Measurements from ENCODE around the gene GPX4.

GPX4 gene

GRCh38 chr19:1067341-1067957, 36.3 kb upstream of the GPX4 start:
- H3K4me3 ChIP-seq (ENCODE audit: low read depth, low read length), result peak overlapping the region; percentile 34
- no peak for TF ChIP-seq CTCF (IDR thresholded peaks at IDR 0.05; ENCODE audit: insufficient read depth, low read length, missing control alignments)
- ChIA-PET CTCF (interaction anchor here (0.8 to 3.5 kb wide), 7 partner anchors 9 to 127 kb away, joined by 3 to 15 read pairs (median 4); no protein-coding TSS in a partner anchor), POLR2A (no interaction called here)
- no peak for DNase-seq (ENCODE audit: low read depth, low spot score)

GRCh38 chr19:1068009-1069001, 35.5 kb upstream of the GPX4 start:
- no peak for TF ChIP-seq CTCF (IDR thresholded peaks at IDR 0.05; ENCODE audit: insufficient read depth, low read length, missing control alignments)
- ChIA-PET CTCF (interaction anchor here (1.0 to 1.4 kb wide), 3 partner anchors 10 to 127 kb away, joined by 3 to 4 read pairs (median 4); no protein-coding TSS in a partner anchor), POLR2A (no interaction called here)
- DNase-seq (ENCODE audit: low read depth, low spot score), result no peak
- H3K4me3 ChIP-seq (ENCODE audit: low read depth, low read length), result no peak overlapping the region

- H3K4me3 ChIP-seq (ENCODE audit: low read depth, low read length), result no peak overlapping the region
- POLR2A ChIA-PET, result interaction anchor here (0.6 kb wide), 1 partner anchor 116 kb away, joined by 3 read pairs; no protein-coding TSS in a partner anchor
- TF ChIP-seq CTCF (IDR thresholded peaks at IDR 0.05; ENCODE audit: insufficient read depth, low read length, missing control alignments), result no peak
- CTCF ChIA-PET, result no interaction called here
- DNase-seq (ENCODE audit: low read depth, low spot score), result no peak
Observed at GRCh38 chr19:1069009-1069779, 34.6 kb upstream of the GPX4 start.

- ChIA-PET CTCF (interaction anchor here (1.1 kb wide), 1 partner anchor 13 kb away, joined by 5 read pairs; no protein-coding TSS in a partner anchor), POLR2A (no interaction called here)
- no peak overlapping the region for H3K4me3 ChIP-seq (ENCODE audit: low read depth, low read length)
- DNase-seq (ENCODE audit: low read depth, low spot score), result no peak
- peak; percentile 14 for TF ChIP-seq CTCF (IDR thresholded peaks at IDR 0.05; ENCODE audit: insufficient read depth, low read length, missing control alignments)
Observed at GRCh38 chr19:1070576-1070930, 33.2 kb upstream of the GPX4 start.

- ChIA-PET POLR2A (no interaction called here), CTCF (interaction anchor here (0.8 to 1.1 kb wide), 2 partner anchors 13 to 14 kb away, joined by 3 to 5 read pairs; no protein-coding TSS in a partner anchor)
- DNase-seq (ENCODE audit: low read depth, low spot score), result no peak
- no peak for TF ChIP-seq CTCF (IDR thresholded peaks at IDR 0.05; ENCODE audit: insufficient read depth, low read length, missing control alignments)
- no peak overlapping the region for H3K4me3 ChIP-seq (ENCODE audit: low read depth, low read length)
Observed at GRCh38 chr19:1070931-1071791, 32.6 kb upstream of the GPX4 start.

Measured in AG04449 (cell line).